SH-SY5Y (cell line): ENCODE data around the gene BSDC1.

Experiments used
- GATA2 ChIP-seq: IDR thresholded peaks from 2 replicates; pipeline ENCODE4 v1.6.1; 2011; ENCODE audit warnings: mild to moderate bottlenecking, low read depth, low read length
- GATA3 ChIP-seq: IDR thresholded peaks from 2 replicates; pipeline ENCODE4 v1.6.1; 2011; ENCODE audit warnings: low read depth, mild to moderate bottlenecking, low read length, moderate library complexity

- TF ChIP-seq GATA2 (no peak), GATA3 (no peak)
These were observed 31.5 kb downstream of the BSDC1 start, which contains the start of the genes FAM229A and TSSK3 for GRCh38 chr1:32362474-32363313.
